ENCODE measurements around the gene FAM50A.

The FAM50A gene

GRCh38 chrX:154403858-154404257 lies 40.1 kb upstream of the FAM50A start:
- TF ChIP-seq CTCF (IDR thresholded peaks at IDR 0.05; ENCODE audit: borderline replicate concordance, control extremely low read depth, extremely low read depth, insufficient read depth, missing control alignments) = no peak
- in situ Hi-C loops (cut with MboI; ENCODE audit: low sequenced_read_pairs, unreplicated experiment) = no loop called here
- no peak for DNase-seq (ENCODE audit: low spot score)

- TF ChIP-seq CTCF (IDR thresholded peaks at IDR 0.05; ENCODE audit: borderline replicate concordance, control extremely low read depth, extremely low read depth, insufficient read depth, missing control alignments) = no peak
- in situ Hi-C loops (cut with MboI; ENCODE audit: low sequenced_read_pairs, unreplicated experiment) = no loop called here
- no peak for DNase-seq (ENCODE audit: low spot score)
Observed at GRCh38 chrX:154404625-154405192, 39.2 kb upstream of the FAM50A start.

- no peak for TF ChIP-seq CTCF (IDR thresholded peaks at IDR 0.05; ENCODE audit: borderline replicate concordance, control extremely low read depth, extremely low read depth, insufficient read depth, missing control alignments)
- no peak for DNase-seq (ENCODE audit: low spot score)
- in situ Hi-C loops (cut with MboI; ENCODE audit: low sequenced_read_pairs, unreplicated experiment) = no loop called here
Observed at GRCh38 chrX:154408659-154409221, 35.2 kb upstream of the FAM50A start.

GRCh38 chrX:154409222-154409871 lies 34.6 kb upstream of the FAM50A start, which contains the start of gene DNASE1L1:
Gene DNASE1L1 (minus strand): TSS chrX:154409254. CDS start chrX:154405568, 3,686 bp downstream.
- no peak for TF ChIP-seq CTCF (IDR thresholded peaks at IDR 0.05; ENCODE audit: borderline replicate concordance, control extremely low read depth, extremely low read depth, insufficient read depth, missing control alignments)
- in situ Hi-C loops (cut with MboI; ENCODE audit: low sequenced_read_pairs, unreplicated experiment) = no loop called here
- DNase-seq (ENCODE audit: low spot score) = peak; percentile 81

- peak; percentile 78 for DNase-seq (ENCODE audit: low spot score)
- in situ Hi-C loops (cut with MboI; ENCODE audit: low sequenced_read_pairs, unreplicated experiment) = no loop called here
- TF ChIP-seq CTCF (IDR thresholded peaks at IDR 0.05; ENCODE audit: borderline replicate concordance, control extremely low read depth, extremely low read depth, insufficient read depth, missing control alignments) = no peak
Observed at GRCh38 chrX:154411981-154412340, 32.0 kb upstream of the FAM50A start.

GRCh38 chrX:154412468-154412867 lies 31.5 kb upstream of the FAM50A start:
- TF ChIP-seq CTCF (IDR thresholded peaks at IDR 0.05; ENCODE audit: borderline replicate concordance, control extremely low read depth, extremely low read depth, insufficient read depth, missing control alignments) = no peak
- in situ Hi-C loops (cut with MboI; ENCODE audit: low sequenced_read_pairs, unreplicated experiment) = no loop called here
- DNase-seq (ENCODE audit: low spot score) = no peak

Measured in GM13976 (cell line).